ENCODE measurements around the gene NIN.

NIN gene

DNA sequence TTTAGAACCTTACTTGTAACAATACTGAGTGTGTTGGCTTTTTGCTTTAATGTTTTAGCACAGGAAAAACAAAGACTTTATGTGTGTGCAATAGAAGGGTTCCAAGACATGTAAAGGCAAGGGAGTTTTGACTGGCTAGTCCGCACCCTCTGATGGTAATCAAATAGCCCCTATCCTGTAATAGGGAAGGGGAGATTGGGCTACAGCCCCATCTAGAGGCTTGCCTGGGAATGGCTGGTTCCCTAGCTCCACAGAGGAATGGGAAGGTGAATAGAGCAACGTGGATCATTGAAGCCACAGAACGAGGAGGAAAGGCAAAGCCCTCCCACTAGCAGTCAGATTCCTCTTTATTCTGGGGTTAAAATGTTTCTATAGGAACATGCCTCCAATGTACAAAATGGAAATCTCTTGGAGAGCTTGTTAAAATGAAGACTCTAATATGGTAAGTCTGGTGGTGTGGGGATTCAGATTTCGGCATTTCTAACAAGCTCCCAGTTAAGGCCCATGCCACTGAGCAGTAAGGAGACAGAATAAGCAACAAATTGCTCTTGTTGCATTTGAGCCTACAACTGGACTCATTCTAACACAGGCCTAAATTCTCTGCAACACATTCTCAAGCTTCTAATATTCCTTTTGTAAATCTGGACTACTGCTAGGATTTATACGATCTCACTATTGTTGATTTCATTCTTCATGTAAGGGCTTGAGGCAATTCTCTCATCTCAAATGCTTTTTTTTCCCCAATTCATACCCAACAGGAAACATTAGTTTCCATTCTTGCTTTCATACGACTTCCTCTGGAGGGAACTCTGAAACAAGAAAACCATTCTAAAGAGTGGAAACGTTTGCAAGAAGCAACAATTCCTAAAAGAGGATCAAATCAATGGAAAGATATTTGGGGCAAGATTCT, 57.1 kb downstream of the NIN start:
- H3K27ac ChIP-seq (ENCODE audit: low read depth, low read length), result no peak overlapping the region
- peaks cover 24% of the 10 kb centered on the region for H3K36me3 ChIP-seq (ENCODE audit: control insufficient read depth, insufficient read depth, low read length)
- H3K4me3 ChIP-seq (ENCODE audit: low read length), result no peak overlapping the region
- H3K4me1 ChIP-seq (ENCODE audit: control insufficient read depth, insufficient read depth, low read length), result no peaks in the 10 kb centered on the region
- no peak overlapping the region for H3K9ac ChIP-seq (ENCODE audit: low read length)
- no peaks in the 10 kb centered on the region for H3K27me3 ChIP-seq (ENCODE audit: control insufficient read depth, insufficient read depth, low read length)

DNA sequence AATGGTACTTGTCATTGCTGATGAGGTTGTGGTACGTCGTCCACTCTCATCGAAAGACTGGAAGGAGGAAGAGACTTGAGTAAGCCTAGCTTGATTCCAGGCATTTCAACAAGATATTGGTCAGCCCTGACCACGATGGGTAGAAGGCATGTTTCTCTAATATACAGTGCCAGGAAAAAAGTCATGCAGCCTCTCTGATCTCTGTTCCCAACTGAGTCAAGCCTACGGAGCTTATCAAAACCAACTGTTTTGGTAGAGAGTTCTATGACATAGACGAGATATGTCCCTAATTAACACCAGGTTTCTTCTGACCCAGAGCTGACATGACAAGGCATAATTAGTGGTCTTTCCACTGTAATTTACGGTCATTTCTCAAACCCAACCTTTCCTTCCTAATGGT, 58.5 kb downstream of the NIN start:
- H3K27ac ChIP-seq (ENCODE audit: low read depth, low read length), result no peak overlapping the region
- H3K27me3 ChIP-seq (ENCODE audit: control insufficient read depth, insufficient read depth, low read length), result no peaks in the 10 kb centered on the region
- H3K36me3 ChIP-seq (ENCODE audit: control insufficient read depth, insufficient read depth, low read length), result peaks cover 26% of the 10 kb centered on the region

DNA sequence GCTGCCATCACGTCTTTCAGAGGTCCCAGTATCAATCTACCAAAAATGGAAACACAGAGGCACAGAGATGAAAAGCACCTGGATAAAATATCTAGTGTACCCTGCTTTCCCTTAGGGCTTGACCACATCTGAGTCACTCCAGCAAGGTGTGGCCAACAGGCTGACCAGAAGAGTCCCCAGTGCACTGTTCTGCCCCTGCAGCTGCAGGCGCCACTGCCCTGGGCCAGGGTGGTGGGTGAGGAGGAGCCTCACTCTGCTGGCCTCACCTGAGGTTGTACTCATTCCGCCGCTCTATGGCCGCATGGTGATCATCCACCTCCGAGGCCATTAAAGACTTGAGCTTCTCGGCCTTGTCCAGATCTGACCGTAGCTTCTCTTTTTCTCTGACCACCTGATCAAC, 60.4 kb downstream of the NIN start:
- no peak overlapping the region for H3K27ac ChIP-seq (ENCODE audit: low read depth, low read length)
- H3K4me1 ChIP-seq (ENCODE audit: control insufficient read depth, insufficient read depth, low read length), result no peaks in the 10 kb centered on the region
- no peaks in the 10 kb centered on the region for H3K27me3 ChIP-seq (ENCODE audit: control insufficient read depth, insufficient read depth, low read length)
- peaks cover 31% of the 10 kb centered on the region for H3K36me3 ChIP-seq (ENCODE audit: control insufficient read depth, insufficient read depth, low read length)
- no peak overlapping the region for H3K4me3 ChIP-seq (ENCODE audit: low read length)
- no peak overlapping the region for H3K9ac ChIP-seq (ENCODE audit: low read length)

More for the DNA sequence above, 58.5 kb downstream of the NIN start:
- H3K4me3 ChIP-seq (ENCODE audit: low read length), result no peak overlapping the region
- no peaks in the 10 kb centered on the region for H3K4me1 ChIP-seq (ENCODE audit: control insufficient read depth, insufficient read depth, low read length)
- H3K9ac ChIP-seq (ENCODE audit: low read length), result no peak overlapping the region

DNA sequence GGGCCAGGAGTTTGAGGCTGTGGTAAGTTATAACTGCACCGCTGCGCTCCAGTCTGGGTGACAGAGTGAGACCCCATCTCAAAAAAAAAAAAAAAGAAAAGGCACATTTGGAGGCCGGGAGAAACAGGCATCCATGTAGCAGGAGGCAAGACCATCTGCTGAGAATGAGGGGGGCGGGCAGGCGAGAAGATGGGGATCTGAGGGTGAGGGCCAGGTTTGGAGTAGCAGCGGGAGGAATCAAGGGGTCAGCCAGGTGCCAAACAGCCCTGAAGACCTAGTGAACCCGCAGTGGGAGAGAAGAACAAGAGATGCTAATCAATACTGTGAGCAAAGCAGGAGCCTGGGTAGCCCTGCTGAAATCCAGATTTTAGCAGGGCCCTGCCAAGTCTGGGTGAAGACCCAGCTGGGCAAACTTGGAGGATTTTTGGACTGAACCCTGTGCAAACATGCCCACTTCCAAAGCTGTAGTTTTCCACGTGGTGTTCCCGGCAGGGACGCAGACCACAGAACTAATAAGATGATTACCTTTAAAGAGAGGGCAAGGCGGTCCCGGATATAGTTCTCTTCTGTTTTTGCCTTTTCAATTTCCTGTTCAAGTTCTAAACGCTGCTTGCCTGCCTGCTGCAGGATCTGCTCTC, 61.0 kb downstream of the NIN start:
- Histone ChIP-seq H3K27ac (ENCODE audit: low read depth, low read length) (no peak overlapping the region), H3K36me3 (ENCODE audit: control insufficient read depth, insufficient read depth, low read length) (peaks cover 31% of the 10 kb centered on the region), H3K4me3 (ENCODE audit: low read length) (no peak overlapping the region)

DNA sequence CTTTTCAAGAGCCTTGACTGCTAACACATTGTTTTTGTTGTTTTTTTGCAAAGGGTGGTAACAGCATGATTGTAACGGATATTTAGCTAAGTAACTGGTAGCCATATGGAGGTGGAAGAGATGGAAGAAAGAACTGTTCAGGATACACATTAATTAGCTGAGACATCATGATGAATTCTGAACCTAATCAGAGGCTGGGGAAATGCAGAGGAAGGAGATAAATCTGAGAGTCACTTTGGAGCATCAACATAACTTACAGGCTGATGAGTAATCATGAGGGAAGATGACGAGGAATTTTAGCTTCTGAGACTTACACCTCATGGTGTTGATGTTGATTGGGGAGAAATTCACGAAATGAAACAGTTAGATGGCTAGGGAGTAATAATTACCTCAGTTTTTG, 62.3 kb downstream of the NIN start:
- Histone ChIP-seq H3K36me3 (ENCODE audit: control insufficient read depth, insufficient read depth, low read length) (peaks cover 31% of the 10 kb centered on the region), H3K9ac (ENCODE audit: low read length) (no peak overlapping the region), H3K4me3 (ENCODE audit: low read length) (no peak overlapping the region), H3K27me3 (ENCODE audit: control insufficient read depth, insufficient read depth, low read length) (no peaks in the 10 kb centered on the region), H3K27ac (ENCODE audit: low read depth, low read length) (no peak overlapping the region), H3K4me1 (ENCODE audit: control insufficient read depth, insufficient read depth, low read length) (no peaks in the 10 kb centered on the region)

More for the DNA sequence above, 61.0 kb downstream of the NIN start:
- Histone ChIP-seq H3K27me3 (ENCODE audit: control insufficient read depth, insufficient read depth, low read length) (no peaks in the 10 kb centered on the region), H3K9ac (ENCODE audit: low read length) (no peak overlapping the region), H3K4me1 (ENCODE audit: control insufficient read depth, insufficient read depth, low read length) (no peaks in the 10 kb centered on the region)

DNA sequence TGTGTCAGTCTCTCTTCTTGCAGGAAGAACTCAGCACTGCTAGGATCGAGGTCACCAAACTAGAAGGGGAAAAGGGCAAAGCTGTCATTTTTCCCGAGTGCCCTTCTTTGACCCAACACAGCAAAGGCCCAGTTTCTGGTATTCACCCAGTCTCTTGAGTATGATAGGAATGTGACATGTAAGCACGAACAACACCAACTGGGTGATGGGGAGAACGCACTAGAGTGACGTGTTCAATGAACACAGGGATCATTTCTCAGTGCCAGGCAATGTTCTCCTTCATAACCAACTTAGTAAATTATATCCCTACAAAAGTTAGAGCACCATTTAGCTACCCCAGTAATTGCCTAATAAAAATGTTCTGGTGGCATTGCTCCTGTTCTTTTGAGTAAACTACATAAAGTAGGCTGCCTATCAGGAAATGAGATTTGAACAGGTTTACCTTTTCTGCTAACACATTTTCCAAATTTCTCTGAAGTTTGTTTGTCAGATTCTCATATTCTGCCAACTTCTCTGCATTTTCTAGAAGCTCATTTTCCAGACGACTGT, 64.5 kb downstream of the NIN start:
- no peaks in the 10 kb centered on the region for H3K4me1 ChIP-seq (ENCODE audit: control insufficient read depth, insufficient read depth, low read length)
- H3K4me3 ChIP-seq (ENCODE audit: low read length), result no peak overlapping the region
- H3K36me3 ChIP-seq (ENCODE audit: control insufficient read depth, insufficient read depth, low read length), result peaks cover 24% of the 10 kb centered on the region
- no peak overlapping the region for H3K27ac ChIP-seq (ENCODE audit: low read depth, low read length)
- H3K9ac ChIP-seq (ENCODE audit: low read length), result no peak overlapping the region
- no peaks in the 10 kb centered on the region for H3K27me3 ChIP-seq (ENCODE audit: control insufficient read depth, insufficient read depth, low read length)

DNA sequence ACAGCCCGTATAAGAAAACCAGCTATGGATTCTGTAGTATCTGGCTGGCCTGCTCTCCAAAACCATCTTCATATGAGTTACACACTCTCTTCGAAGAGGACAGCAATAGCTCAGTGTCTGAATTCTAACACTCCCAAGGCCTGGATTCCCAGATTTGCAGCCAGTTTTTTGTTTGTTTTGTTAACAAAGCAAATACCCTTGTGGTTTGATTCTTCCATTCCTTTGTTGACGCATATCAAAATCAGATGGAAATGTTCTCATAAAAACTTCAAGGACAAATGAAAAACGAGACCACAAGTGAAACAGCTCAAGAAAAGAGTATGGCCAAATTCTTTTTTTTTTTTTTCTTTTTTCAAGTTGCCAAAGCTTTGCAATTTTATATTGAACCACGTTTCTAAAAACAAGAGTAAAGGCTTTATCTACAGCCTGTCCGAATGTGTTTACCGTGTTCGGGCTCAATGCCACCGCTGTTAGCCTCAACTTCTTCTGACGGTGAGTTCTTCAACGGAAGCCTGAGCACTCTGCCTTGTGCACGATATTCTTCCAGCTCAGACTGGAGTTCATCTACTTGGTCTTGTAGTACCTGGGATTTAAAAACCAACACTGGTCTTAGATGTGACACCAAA, 67.5 kb downstream of the NIN start:
- no peaks in the 10 kb centered on the region for H3K27me3 ChIP-seq (ENCODE audit: control insufficient read depth, insufficient read depth, low read length)
- H3K36me3 ChIP-seq (ENCODE audit: control insufficient read depth, insufficient read depth, low read length), result peaks cover 12% of the 10 kb centered on the region
- no peak overlapping the region for H3K4me3 ChIP-seq (ENCODE audit: low read length)
- no peaks in the 10 kb centered on the region for H3K4me1 ChIP-seq (ENCODE audit: control insufficient read depth, insufficient read depth, low read length)
- H3K9ac ChIP-seq (ENCODE audit: low read length), result no peak overlapping the region
- no peak overlapping the region for H3K27ac ChIP-seq (ENCODE audit: low read depth, low read length)

DNA sequence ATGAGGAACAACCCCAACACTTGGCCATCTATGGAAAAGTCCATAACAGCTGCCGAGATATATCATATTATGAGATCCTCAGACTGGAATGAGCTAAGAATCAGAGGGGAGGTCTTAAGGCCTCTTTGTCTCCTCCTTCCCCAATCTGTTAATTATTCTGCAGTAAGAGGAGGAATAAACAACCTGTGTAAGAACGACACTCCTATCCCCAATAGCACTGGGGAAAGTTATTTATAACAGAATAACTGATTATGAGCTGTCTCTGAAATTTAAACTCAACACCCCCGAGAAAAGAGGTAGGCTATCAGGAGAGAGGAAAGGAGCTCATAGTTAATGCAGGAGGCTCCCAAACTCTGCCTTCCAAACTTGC, 68.0 kb downstream of the NIN start:
- no peak overlapping the region for H3K27ac ChIP-seq (ENCODE audit: low read depth, low read length)

DNA sequence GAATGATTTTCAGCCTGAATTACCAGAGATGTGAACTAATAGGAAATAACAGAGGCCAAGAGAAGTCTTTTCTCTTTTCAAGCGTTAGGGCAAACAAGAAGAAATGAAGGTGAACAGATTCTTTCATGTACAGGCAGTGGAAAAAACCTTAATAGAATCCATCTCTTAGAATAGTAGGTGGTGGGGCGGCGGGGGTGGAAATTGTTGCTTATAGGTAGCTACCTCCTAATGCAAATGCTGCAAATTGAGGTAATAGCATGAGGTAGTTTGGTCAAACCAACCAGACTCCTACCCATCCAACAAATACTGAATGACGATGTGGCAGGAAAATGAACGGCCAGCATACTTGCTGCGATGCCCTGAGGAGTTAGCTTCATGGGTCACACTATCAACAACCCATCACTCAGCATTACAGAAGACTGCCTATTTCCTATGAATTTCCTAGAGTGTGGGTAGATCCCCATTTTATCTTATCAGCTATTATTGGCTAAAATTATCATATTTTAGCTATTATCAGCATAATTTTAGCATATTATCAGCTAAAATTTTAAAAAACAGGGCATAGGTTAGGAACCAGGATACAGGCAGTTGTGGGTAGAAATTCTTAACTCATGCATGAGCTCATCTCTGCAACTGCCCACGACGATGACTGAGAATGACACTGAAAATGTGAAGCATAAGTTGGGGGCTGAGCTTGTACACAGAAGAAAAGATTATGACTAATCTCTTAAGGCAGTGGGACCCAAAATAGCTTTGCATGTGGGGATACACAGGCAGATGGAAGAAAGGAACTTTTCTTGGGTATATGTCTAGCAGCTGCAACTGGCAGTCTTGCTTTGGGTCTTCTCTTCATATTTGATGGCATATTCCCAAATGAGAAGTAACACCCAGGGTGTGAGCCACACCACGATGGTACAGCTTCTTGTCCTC, 68.7 kb downstream of the NIN start:
- no peak overlapping the region for H3K4me3 ChIP-seq (ENCODE audit: low read length)
- H3K27ac ChIP-seq (ENCODE audit: low read depth, low read length), result no peak overlapping the region
- no peak overlapping the region for H3K9ac ChIP-seq (ENCODE audit: low read length)
- no peaks in the 10 kb centered on the region for H3K27me3 ChIP-seq (ENCODE audit: control insufficient read depth, insufficient read depth, low read length)
- peaks cover 18% of the 10 kb centered on the region for H3K36me3 ChIP-seq (ENCODE audit: control insufficient read depth, insufficient read depth, low read length)
- no peaks in the 10 kb centered on the region for H3K4me1 ChIP-seq (ENCODE audit: control insufficient read depth, insufficient read depth, low read length)

More for the DNA sequence above, 68.0 kb downstream of the NIN start:
- H3K4me3 ChIP-seq (ENCODE audit: low read length), result no peak overlapping the region
- H3K36me3 ChIP-seq (ENCODE audit: control insufficient read depth, insufficient read depth, low read length), result peaks cover 15% of the 10 kb centered on the region
- H3K27me3 ChIP-seq (ENCODE audit: control insufficient read depth, insufficient read depth, low read length), result no peaks in the 10 kb centered on the region
- H3K4me1 ChIP-seq (ENCODE audit: control insufficient read depth, insufficient read depth, low read length), result no peaks in the 10 kb centered on the region
- no peak overlapping the region for H3K9ac ChIP-seq (ENCODE audit: low read length)

DNA sequence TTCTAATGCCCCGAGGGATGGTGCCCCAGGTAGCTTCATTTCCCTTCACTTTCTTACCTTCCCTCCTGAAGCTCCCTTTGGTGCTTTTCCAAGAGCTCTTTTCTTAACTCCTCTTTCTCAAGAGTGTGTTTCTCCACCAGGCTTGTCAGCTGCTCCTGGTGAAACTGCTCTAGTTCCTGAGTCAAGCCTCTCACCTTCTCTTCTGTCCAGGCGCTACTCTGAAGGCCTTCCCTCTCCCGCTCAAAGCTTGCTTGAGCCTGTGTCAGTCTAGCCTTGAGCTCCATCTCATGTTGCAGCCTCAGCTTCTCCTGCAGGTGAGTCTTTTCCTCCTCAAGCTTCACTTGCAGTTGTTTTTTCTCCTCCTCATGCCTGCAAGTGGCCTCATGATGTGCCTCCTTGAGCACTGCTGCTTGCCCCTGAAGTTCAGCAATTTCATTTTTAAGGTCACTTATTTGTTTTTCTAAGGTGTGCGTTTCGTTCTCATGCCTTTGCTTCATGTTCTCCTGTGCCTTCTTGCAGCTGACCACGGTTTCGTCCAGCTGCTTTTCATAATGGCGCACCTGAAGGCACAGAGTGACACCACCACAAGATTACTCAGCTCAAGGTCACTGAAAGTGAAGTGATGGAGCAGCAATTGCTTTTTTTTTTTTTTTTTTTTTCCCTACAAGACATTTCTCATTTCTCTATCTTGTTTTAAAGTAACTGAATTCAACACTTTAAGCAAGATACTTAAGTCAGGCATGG, 71.0 kb downstream of the NIN start:
- Histone ChIP-seq H3K27ac (ENCODE audit: low read depth, low read length) (no peak overlapping the region), H3K36me3 (ENCODE audit: control insufficient read depth, insufficient read depth, low read length) (peaks cover 19% of the 10 kb centered on the region), H3K27me3 (ENCODE audit: control insufficient read depth, insufficient read depth, low read length) (no peaks in the 10 kb centered on the region), H3K4me3 (ENCODE audit: low read length) (no peak overlapping the region), H3K4me1 (ENCODE audit: control insufficient read depth, insufficient read depth, low read length) (no peaks in the 10 kb centered on the region), H3K9ac (ENCODE audit: low read length) (no peak overlapping the region)

DNA sequence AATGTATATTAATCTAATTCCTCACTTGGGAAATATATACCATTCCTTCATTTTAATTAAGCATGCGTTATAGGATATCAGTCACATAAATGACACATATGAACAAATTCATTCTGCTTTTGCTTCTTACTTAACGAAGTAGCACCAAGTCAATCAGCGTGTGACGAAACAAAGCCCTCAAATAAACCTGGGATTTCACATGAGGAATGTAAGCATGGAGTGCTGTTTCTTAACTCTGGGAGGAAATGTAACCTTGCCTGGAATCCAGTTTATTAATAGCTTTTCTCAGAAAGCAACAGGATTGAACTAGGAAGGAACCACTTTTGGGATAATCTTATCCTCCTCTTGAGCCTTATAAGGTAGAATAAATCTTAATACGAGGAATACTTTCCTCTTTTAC, 72.0 kb downstream of the NIN start:
- H3K4me1 ChIP-seq (ENCODE audit: control insufficient read depth, insufficient read depth, low read length), result no peaks in the 10 kb centered on the region
- no peaks in the 10 kb centered on the region for H3K27me3 ChIP-seq (ENCODE audit: control insufficient read depth, insufficient read depth, low read length)
- H3K36me3 ChIP-seq (ENCODE audit: control insufficient read depth, insufficient read depth, low read length), result peaks cover 22% of the 10 kb centered on the region
- H3K4me3 ChIP-seq (ENCODE audit: low read length), result no peak overlapping the region
- no peak overlapping the region for H3K9ac ChIP-seq (ENCODE audit: low read length)
- no peak overlapping the region for H3K27ac ChIP-seq (ENCODE audit: low read depth, low read length)

Data from rectal smooth muscle tissue (tissue), 1 donor.